Mammary epithelial cell (primary cell): ENCODE results near the gene TFCP2L1.

Experiments
- CTCF ChIP-seq, 2 donors: IDR thresholded peaks in 1 of 2; conservative IDR thresholded peaks in 1 of 2; 2 replicates each; pipeline ENCODE4 v1.5.1; 2011 to 2012; ENCODE audit warnings: inconsistent platforms in 2 of 2, low read length in 2 of 2, mild to moderate bottlenecking in 2 of 2, control low read depth in 1 of 2, low read depth in 1 of 2; ENCODE audit not compliant: insufficient read depth in 1 of 2; ENCODE audit errors: extremely low read depth in 1 of 2
- EZH2 ChIP-seq: IDR thresholded peaks from 2 replicates; pipeline ENCODE4 v1.6.1; 2012; ENCODE audit warnings: low read length, inconsistent platforms, borderline replicate concordance

GRCh38 chr2:121185571-121186074 lies 99.4 kb downstream of the TFCP2L1 start:
- TF ChIP-seq EZH2 (no peak), CTCF (conservative IDR thresholded peaks at IDR 0.05 in 1 of 2, IDR thresholded peaks at IDR 0.05 in 1 of 2; ENCODE audit: extremely low read depth in 1 of 2, insufficient read depth in 1 of 2, low read depth in 1 of 2, low read length in 2 of 2) (no peak)
